Fibroblast of lung (primary cell): ENCODE measurements around the gene MAGI2. TPM values are rescaled to one million over a fixed set of nuclear protein-coding genes. Genes with fewer than 3 reads are reported as not detected.

Experiments
- DNase-seq, 2 donors: peaks; one replicate each; pipeline versions ENCODE4 v3.0.0 to v3.0.0-alpha.2; 2010; ENCODE audit warnings: low read depth in 2 of 2
- H2AFZ ChIP-seq: 2 replicates; pipeline ENCODE4 v1.5.1; 2012; ENCODE audit warnings: low read length, control low read depth, inconsistent platforms
- H3K27ac ChIP-seq: 2 replicates; pipeline ENCODE4 v1.5.1; 2011; ENCODE audit warnings: low read length, control low read depth; ENCODE audit not compliant: insufficient read depth
- H3K27me3 ChIP-seq: 2 replicates; pipeline ENCODE4 v1.5.1; 2011; ENCODE audit warnings: mild to moderate bottlenecking, low read length; ENCODE audit not compliant: control insufficient read depth, insufficient read depth
- H3K36me3 ChIP-seq: 2 replicates; pipeline ENCODE4 v1.5.1; 2011; ENCODE audit warnings: low read length; ENCODE audit not compliant: control insufficient read depth, insufficient read depth
- H3K4me1 ChIP-seq: 2 replicates; pipeline ENCODE4 v1.5.1; 2011; ENCODE audit warnings: low read length; ENCODE audit not compliant: control insufficient read depth, insufficient read depth; ENCODE audit errors: extremely low read depth
- H3K4me2 ChIP-seq: 2 replicates; pipeline ENCODE4 v1.5.1; 2011; ENCODE audit warnings: low read length, control low read depth; ENCODE audit not compliant: insufficient read depth; ENCODE audit errors: extremely low read depth
- H3K4me3 ChIP-seq, 4 experiments: fragments of 200-600 bp in 1 of 4; sonication (generic) in 1 of 4; replicated peaks in 1 of 4; 2 replicates each; pipeline ENCODE4 v1.5.1; 2011 to 2016; ENCODE audit warnings: low read length in 4 of 4, low read depth in 3 of 4, mild to moderate bottlenecking in 3 of 4, control low read depth in 2 of 4, inconsistent platforms in 1 of 4, mixed read lengths in 1 of 4; ENCODE audit not compliant: insufficient read depth in 1 of 4; ENCODE audit errors: control extremely low read depth in 1 of 4
- H3K79me2 ChIP-seq: 2 replicates; pipeline ENCODE4 v1.5.1; 2012; ENCODE audit warnings: mild to moderate bottlenecking, low read length, inconsistent platforms; ENCODE audit not compliant: control insufficient read depth, insufficient read depth
- H3K9ac ChIP-seq: 2 replicates; pipeline ENCODE4 v1.5.1; 2011; ENCODE audit warnings: mild to moderate bottlenecking, low read length, control low read depth; ENCODE audit not compliant: insufficient read depth
- H3K9me3 ChIP-seq: 2 replicates; pipeline ENCODE4 v1.5.1; 2012; ENCODE audit warnings: low read depth, low read length; ENCODE audit not compliant: control insufficient read depth, insufficient read depth
- H4K20me1 ChIP-seq: 2 replicates; pipeline ENCODE4 v1.5.1; 2011; ENCODE audit warnings: low read length; ENCODE audit not compliant: control insufficient read depth, insufficient read depth; ENCODE audit errors: extremely low read depth
- EZH2 ChIP-seq: IDR thresholded peaks from 2 replicates; pipeline ENCODE4 v1.5.1; 2012; ENCODE audit warnings: low read length, control low read depth, mild to moderate bottlenecking; ENCODE audit errors: missing control alignments
- polyA plus RNA-seq, 2 donors: library from polyadenylated mRNA; depleted of rRNA in 1 of 2; stranded (reverse) in 1 of 2; unstranded in 1 of 2; fragments of >200 nt; gene quantifications; 2 replicates each; pipeline ENCODE4 v1.2.1, GENCODE V29; 2011 to 2012; ENCODE audit warnings: missing spikeins in 1 of 2
- total RNA-seq: library from RNA; depleted of rRNA; stranded (reverse); fragments of >200 nt; gene quantifications from 2 replicates; pipeline ENCODE4 v1.2.1, GENCODE V29; 2014
- TF ChIP-seq, protein P1 (sequence below), 2 donors: IDR thresholded peaks in 1 of 2; conservative IDR thresholded peaks in 1 of 2; 1 replicate in 1 of 2; 2 replicates in 1 of 2; pipeline ENCODE4 v1.5.1; 2011 to 2012; ENCODE audit warnings: low read length in 2 of 2, control low read depth in 1 of 2, inconsistent platforms in 1 of 2, low read depth in 1 of 2, mild to moderate bottlenecking in 1 of 2

The MAGI2 gene
- total and polyA plus RNA-seq, 2 donors (not counting 1 experiment from before 2014, with no cell fraction given) = 1.8 to 17.0 TPM

DNA sequence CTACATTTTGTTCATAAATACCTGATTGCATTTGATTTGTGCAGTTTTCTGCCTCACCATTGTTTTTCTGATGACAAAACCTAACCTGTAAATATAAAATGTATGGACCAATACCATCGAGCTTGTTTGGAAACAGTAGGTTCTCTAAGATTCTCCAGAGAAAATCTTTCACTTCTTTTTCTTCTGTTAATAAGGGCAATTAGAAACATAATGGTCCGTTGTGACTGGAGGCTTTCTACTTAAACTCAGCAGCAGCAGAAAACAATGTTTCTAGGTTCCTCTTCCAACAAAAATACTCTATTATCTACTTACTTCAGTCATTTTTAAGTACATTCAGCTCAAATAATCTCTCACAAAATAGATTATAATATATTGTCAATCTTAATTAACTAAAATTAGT is 1053.4 kb downstream of the MAGI2 start:
- no peak overlapping the region for H3K9ac ChIP-seq
- no peaks in the 10 kb centered on the region for H3K9me3 ChIP-seq
- no peaks in the 10 kb centered on the region for H3K4me1 ChIP-seq
- TF ChIP-seq EZH2 = no peak
- TF ChIP-seq, protein P1, sequence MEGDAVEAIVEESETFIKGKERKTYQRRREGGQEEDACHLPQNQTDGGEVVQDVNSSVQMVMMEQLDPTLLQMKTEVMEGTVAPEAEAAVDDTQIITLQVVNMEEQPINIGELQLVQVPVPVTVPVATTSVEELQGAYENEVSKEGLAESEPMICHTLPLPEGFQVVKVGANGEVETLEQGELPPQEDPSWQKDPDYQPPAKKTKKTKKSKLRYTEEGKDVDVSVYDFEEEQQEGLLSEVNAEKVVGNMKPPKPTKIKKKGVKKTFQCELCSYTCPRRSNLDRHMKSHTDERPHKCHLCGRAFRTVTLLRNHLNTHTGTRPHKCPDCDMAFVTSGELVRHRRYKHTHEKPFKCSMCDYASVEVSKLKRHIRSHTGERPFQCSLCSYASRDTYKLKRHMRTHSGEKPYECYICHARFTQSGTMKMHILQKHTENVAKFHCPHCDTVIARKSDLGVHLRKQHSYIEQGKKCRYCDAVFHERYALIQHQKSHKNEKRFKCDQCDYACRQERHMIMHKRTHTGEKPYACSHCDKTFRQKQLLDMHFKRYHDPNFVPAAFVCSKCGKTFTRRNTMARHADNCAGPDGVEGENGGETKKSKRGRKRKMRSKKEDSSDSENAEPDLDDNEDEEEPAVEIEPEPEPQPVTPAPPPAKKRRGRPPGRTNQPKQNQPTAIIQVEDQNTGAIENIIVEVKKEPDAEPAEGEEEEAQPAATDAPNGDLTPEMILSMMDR (conservative IDR thresholded peaks at IDR 0.05 in 1 of 2, IDR thresholded peaks at IDR 0.05 in 1 of 2; ENCODE audit: low read depth in 1 of 2, low read length in 2 of 2) = no peak
- no peak overlapping the region for H3K27ac ChIP-seq
- no peak overlapping the region for H3K4me2 ChIP-seq
- H4K20me1 ChIP-seq = no peaks in the 10 kb centered on the region
- no peaks in the 10 kb centered on the region for H3K27me3 ChIP-seq
- no peaks in the 10 kb centered on the region for H3K79me2 ChIP-seq
- H3K36me3 ChIP-seq = no peaks in the 10 kb centered on the region
- H2AFZ ChIP-seq = no peak overlapping the region
- H3K4me3 ChIP-seq = no peak overlapping the region
- DNase-seq = no peak

DNA sequence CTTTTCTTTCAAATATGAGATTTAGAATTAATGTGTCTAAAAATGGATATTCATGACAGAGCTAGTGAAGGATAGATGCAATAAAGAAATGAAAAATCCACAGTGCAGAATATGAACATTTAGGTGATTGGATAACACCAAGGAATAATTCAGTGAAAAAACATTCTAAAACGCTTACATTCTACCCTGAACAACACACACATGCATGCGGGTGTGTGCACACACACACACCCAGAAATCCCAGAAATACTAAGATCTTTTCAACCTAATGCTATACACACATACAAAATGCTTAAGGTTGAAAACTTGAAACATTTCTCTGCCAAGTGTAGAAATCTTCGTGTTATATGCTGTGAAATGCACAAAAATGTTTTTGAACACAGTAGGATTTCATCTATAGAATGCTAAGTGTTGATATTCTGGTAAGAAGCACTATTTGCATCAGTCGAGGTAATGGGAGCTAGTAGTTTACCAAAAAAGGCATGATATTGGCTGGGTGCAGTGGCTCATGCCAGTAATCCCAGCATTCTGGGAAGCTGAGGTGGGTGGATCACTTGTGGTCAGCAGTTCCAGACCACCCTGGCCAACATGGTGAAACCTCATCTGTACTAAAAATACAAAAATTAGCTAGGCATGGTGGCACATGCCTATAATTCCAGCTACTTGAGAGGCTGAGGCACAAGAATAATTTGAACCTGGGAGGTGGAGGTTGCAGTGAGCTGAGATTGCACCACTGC is 1054.3 kb downstream of the MAGI2 start:
- peak in 1 of 2 donors; percentile 41 for DNase-seq
- no peak overlapping the region for H2AFZ ChIP-seq
- no peaks in the 10 kb centered on the region for H3K36me3 ChIP-seq
- no peak overlapping the region for H3K27ac ChIP-seq
- H3K9ac ChIP-seq = no peak overlapping the region
- no peak overlapping the region for H3K4me2 ChIP-seq
- no peak for TF ChIP-seq EZH2
- TF ChIP-seq, protein P1 (conservative IDR thresholded peaks at IDR 0.05 in 1 of 2, IDR thresholded peaks at IDR 0.05 in 1 of 2; ENCODE audit: low read depth in 1 of 2, low read length in 2 of 2) = no peak
- H3K4me3 ChIP-seq = no peak overlapping the region
- H3K9me3 ChIP-seq = no peaks in the 10 kb centered on the region
- H3K27me3 ChIP-seq = no peaks in the 10 kb centered on the region
- H4K20me1 ChIP-seq = no peaks in the 10 kb centered on the region
- no peaks in the 10 kb centered on the region for H3K79me2 ChIP-seq
- no peaks in the 10 kb centered on the region for H3K4me1 ChIP-seq

DNA sequence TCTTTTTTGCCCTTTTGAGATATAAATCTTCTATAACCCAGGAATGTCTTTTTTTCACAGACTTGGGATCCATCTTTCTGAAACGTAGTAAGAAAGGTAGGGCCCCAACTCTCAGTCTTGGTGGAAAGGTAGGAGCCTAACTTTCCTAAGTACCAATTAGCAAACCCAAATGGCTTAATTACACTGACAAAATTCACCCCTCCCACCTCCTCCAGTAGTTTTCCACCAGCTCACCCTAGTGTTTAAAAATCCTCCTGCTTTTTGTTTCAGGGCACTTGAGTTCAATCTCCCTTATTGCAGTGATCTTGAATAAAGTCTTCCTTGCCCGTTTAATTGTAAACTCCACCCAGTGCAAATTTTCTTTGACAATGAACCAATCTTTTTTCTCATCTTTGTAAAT is 1054.9 kb downstream of the MAGI2 start:
- Histone ChIP-seq H3K4me3 (no peak overlapping the region), H3K36me3 (no peaks in the 10 kb centered on the region), H2AFZ (no peak overlapping the region), H3K27me3 (no peaks in the 10 kb centered on the region), H3K9me3 (no peaks in the 10 kb centered on the region), H3K9ac (no peak overlapping the region), H3K27ac (no peak overlapping the region), H3K4me1 (no peaks in the 10 kb centered on the region), H3K4me2 (no peak overlapping the region), H4K20me1 (no peaks in the 10 kb centered on the region), H3K79me2 (no peaks in the 10 kb centered on the region)
- TF ChIP-seq, protein P1 (conservative IDR thresholded peaks at IDR 0.05 in 1 of 2, IDR thresholded peaks at IDR 0.05 in 1 of 2; ENCODE audit: low read depth in 1 of 2, low read length in 2 of 2) = no peak
- no peak for TF ChIP-seq EZH2
- DNase-seq = no peak
